HG03439 (cell line): ENCODE results near the gene COA8.
"Not testable (repeated sequence)": the region's sequence is repeated elsewhere in the genome, so short reads cannot be mapped to it uniquely, and the experiment has no call there.

ENCODE experiments used
- ATAC-seq: cut with Tn5 transposase; IDR thresholded peaks from one replicate; pipeline ENCODE4 v1.9.1; 2021; ENCODE audit warnings: mild to moderate bottlenecking, moderate library complexity; ENCODE audit not compliant: unreplicated experiment

The COA8 gene

DNA sequence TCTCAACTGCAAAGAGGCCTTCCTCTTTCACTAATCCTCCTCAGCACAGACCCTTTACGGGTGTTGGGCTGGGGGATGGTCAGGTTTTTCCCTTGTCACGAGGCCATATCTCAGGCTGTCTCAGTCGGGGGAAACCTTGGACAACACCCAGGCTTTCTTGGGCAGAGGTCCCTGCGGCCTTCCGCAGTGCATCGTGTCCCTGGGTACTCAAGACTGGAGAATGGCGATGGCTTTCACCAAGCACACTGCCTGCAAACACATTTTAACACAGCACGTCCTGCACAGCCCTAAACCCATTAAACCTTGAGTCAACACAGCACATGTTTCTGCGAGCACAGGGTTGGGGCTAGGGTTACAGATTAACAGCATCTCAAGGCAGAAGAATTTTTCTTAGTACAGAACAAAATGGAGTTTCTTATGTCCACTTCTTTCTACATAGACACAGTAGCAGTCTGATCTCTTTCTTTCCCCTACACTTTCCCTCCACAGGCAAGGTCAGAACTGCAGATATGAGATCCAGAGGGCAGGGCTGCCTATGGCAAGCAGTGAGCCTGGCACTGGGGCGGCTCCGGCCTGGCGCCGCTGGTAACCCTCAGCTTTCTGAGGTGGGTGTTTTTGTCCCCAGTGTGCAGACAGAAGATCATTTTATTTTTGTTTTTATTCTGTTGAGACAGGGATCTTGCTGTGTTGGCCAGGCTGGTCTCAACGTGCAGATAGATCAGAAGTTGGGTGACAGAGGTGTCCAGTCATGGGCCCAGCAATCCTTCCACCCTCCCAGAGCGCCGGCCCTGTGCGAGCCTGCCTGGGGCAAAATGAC, 37.1 kb upstream of the COA8 start:
- not testable (repeated sequence) for ATAC-seq

DNA sequence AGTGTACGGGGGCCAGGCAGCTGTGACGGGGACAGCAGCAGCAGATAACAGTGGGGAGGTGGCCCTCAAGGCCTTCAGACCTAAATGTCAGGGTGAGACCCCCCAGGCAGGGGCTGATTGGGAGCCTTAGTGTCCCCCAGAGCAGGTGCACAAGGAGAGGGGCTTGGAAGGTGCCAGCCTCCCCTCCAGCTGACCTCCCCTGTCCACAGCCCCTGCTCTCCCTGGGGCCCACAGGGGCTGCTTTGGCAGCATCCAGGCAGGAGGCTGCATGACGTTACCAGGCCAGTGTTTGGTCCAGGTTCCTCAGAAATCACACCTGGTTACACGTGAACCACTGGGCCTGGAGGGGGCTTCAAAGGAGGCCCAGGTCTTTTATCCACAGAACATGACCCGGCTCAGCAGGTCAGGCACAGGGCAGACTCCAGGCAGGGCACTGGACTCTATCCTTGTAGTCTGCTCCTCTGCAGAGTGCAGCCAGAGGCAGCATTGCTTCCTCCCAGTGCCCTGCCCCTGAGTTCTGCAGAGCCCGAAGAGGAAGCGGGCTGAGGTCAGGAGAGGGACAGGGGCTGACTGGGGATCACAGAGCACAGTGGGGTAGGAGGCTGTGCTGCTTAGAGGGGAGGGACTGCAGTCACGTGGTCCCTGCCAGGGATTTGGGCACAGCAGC, 36.4 kb upstream of the COA8 start:
- no peak for ATAC-seq

DNA sequence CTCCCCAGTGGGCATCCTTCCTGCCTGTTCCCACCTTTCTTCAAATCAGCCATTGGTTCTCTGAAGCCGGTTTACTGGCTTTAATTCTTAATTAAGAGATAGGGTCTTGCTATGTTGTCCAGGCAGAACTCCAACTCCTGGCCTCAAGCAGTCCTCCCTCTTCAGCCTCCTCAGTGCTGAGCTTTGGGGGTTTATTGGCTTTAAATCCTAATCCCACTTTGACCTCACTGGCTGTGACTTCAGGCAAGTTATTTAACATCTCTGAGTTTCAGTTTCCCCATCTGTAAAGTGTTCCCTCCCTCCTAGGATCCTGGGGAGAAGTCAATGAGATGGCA, 35.9 kb upstream of the COA8 start:
- ATAC-seq, result no peak

DNA sequence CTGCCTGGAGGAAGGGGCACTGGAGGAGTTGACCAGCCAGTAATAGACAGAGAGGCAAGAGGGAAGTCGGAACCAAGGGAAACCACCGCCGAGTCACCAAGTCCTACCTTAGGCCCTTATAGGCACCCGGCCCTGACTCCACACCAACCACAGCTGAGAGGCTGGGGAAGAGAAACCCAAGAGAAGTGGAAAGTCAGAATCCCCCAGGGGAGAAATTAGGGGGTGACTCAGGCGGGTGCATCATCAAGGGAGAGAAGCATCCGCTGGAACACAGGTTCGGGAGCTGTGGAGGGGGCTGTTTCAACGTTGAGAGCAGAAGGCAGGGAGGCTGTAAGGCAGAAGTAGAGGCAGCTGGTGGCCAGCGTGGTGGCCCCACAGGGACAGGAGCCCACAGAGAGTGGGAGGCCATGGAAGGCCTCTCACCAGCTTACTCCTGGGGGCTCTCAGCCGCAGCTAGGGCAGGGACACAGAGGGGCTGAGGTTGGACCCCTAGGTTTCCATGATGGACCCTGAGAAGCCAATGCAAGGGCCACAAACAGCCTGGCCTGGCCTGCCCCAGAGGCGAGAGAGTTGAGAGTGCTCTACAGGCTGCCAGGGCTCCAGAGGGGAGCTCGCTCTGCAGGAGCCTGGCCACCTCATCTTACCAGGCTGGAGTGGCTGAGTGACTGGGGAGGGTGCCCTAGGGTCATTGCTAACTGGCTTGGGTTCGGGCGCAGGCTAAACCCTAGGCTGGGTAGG, 35.2 kb upstream of the COA8 start:
- ATAC-seq, result no peak

DNA sequence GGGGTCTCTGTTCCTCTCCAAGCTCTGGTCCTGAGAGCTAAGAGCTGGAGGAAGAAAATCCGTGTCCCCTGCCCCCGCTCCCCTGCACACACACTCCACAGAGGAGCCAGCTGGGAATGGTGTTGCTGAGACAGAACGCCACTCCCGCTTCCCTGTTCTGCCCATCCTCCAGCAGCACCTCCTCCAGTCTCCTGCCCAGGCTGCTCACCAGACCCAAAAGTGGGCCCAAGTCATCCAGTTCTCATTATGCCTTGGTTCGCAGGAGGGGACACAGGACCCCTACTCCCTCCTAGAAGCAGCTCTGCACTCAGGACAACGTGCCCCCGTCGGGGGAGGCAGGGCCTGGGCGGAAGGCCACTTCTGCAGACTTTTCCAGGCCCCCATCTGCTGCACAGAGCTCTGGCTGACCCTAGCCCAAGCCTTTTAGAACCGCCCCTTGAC, 34.6 kb upstream of the COA8 start:
- ATAC-seq, result no peak

DNA sequence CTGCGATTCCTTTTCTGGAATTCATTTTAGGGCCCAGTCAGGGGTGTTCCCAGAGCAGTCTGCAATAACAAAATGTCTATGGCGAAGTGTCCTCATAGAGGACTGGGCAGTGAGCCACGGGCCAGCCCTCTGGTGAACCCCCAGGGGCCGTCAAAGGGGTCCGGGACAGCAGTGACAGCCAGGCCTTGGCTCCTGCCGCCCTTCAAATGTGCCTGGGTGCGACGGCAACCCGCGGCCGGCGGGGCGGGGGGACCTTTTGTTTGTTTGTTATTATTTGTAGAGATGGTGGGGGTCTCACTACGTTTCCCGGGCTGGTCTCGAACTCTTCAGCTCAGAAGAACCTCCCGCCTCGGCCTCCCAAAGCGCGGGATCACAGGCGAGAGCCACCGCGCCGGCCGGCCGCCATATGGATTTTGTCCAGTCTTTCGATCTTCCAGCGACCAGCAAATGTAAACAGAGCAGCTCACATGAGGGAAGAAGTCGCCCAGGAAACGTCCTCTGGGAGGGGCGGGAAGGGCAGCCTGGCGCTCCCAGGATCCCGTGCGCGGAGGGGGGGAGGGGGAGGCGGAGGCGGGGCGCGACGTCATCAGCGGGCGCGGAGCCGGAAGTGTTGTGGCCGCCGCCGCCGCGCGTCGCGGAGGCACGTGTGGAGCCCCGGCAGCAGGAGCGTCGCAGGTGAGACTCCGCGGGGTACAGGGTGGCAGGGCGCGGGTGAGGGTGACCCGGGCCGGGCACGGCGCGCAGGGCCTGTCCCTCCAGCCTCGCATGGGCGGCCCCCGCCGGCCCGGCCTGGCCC, 34.0 kb upstream of the COA8 start, which contains the start of gene TRMT61A:
TRMT61A (plus strand) TSS at position 610 of the 796 bp plus-strand sequence. CDS start 783 bp downstream, outside the sequence.
- ATAC-seq, result peak; percentile 48

DNA sequence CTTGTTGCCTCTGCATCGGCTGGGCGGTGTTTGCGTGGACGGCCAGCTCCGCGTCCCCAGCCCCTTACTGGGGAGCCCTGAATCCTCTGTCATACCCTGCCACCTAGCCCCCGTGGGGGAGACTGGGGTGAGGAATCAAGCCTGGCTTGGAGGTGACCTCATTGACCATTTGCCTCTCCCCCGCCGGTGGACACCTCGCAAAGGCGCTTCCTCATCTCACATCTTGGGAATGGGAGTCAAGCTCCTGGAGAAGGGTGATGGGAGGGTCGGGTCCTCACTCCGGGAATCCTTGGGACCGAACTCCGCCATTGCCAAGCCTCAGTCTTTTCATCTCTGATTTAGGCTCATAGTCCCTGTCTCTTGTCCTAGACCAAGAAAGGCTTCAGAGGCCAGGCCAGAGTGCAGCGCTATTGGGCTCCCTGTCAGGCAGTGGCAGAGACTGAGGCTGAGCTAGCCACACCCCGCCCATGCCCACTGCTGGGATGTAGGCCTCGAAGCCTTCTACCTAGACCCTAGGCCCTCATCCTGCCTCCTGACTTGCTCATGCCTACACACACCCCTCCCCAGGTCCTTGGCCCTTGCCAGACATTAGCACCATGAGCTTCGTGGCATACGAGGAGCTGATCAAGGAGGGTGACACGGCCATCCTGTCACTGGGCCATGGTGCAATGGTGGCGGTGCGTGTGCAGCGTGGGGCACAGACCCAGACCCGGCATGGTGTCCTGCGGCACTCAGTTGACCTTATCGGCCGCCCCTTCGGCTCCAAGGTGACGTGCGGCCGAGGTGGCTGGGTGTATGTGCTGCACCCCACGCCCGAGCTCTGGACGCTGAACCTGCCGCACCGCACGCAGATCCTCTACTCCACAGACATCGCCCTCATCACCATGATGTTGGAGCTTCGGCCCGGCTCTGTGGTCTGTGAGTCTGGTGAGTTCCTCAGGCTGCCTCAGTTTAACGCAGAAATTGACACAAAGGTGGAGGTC, 33.1 kb upstream of the COA8 start:
- ATAC-seq, result no peak

DNA sequence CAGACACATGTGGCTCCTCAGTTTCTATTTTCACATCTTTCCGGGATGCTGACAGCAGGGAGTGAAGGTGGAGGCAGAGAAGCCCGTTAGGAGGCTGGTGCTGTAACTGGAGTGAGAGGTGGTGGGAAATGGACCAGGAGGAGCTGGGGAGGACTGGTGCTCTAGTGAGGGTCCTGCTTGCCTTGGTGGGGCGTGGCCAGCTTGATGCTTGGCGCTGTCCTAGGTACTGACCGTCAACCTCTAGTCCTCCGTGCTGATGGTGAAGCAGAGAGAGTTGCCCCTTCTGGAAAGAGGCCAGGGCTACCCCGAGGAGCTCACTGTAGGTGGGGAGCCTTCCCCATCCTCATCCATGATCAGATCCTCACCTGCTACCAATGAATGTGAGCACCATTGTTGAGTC, 32.4 kb upstream of the COA8 start:
- ATAC-seq, result no peak

DNA sequence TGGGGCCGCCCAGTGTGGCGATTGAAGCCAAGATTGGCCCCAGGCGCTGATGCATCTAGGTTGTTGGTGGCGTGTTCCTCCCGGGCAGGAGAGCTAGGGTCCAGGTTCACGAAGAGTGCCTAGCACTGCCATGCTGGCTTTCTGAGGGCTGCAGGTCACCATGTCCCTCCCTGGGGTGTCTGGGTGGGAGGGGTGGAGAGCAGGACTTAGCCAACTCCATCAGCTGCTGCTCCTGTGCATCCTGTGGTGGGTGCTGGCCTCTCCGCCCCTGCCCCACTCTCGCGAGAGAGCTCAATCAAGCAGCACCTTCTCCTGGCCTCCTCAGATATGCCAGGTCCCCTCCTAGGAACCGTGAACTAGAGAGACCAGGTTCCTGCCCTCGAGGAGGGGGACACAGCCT, 31.9 kb upstream of the COA8 start:
- no peak for ATAC-seq

DNA sequence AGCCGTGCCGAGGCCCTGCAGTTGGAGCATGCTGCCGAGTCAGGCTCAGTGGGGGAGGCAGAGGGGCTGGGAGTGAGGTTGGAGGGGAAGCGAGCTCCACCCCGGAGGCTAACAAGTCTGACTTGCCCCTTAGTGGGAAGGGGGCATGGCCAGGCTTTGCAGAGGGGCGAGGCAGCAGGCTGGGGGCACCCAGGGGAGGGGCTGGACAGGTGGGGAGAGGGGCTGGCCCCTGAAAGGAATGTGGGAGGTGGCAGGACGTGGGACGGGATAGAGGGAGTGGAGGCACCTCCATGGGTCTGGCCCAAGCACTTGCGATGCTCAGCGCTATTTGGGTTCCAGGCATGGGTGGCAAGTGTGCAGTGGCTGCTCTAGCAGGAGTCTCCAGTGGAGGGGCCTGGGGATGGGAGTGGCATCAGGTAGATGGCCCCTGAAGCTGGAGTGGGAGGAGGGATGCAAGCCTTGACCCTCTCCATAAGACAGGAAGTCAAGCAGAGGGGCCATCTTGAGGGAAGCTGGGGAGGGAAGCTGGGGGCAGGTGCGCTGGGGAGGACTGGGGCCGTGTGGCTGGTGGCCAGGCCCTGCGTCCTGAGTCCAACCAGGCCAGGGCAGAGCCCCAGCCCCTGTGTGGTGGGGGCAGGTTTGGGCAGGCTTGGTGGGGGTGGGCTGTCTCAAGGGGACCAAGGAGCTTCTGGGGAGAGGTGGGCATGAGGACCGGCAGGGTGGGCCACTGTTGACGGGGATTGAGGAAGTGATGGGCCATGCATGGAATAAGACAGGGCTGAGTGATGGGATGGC, 31.1 kb upstream of the COA8 start:
- no peak for ATAC-seq

DNA sequence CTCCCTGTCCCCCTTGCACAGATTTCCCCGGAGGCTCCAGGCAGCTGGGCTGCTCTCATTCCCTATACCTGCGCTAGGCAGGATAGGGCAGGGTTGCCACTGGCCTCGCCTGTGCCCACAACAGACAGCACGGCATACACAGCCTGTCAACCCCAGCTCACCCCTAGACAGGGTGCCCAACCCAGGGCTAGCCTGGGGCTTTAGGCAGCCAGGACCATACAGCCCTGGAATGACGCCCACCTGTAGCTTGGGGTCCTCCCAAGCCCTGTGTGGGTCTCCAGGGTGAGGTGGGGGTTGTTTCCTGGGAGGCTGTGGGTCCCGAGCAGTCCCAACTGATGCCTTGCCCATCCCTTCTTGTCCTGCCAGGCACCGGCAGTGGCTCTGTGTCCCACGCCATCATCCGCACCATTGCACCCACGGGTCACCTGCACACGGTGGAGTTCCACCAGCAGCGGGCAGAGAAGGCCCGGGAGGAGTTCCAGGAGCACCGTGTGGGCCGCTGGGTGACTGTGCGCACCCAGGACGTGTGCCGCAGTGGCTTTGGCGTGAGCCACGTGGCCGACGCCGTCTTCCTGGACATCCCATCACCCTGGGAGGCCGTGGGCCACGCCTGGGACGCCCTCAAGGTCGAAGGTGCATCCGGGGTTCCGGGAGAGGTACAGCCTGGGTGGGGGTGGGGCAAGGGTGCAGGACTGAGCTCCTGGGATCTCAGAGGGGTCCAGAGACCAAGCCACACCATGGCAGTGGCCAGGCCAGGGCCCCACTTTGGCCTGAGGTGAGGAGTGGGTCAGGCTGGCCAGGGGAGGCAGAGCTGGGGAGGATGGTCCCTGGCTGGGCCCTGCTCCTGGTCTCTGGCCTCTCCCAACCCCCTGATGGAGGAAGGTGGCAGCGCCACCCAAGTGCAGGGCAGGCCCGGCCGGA, 30.3 kb upstream of the COA8 start:
- ATAC-seq, result no peak

DNA sequence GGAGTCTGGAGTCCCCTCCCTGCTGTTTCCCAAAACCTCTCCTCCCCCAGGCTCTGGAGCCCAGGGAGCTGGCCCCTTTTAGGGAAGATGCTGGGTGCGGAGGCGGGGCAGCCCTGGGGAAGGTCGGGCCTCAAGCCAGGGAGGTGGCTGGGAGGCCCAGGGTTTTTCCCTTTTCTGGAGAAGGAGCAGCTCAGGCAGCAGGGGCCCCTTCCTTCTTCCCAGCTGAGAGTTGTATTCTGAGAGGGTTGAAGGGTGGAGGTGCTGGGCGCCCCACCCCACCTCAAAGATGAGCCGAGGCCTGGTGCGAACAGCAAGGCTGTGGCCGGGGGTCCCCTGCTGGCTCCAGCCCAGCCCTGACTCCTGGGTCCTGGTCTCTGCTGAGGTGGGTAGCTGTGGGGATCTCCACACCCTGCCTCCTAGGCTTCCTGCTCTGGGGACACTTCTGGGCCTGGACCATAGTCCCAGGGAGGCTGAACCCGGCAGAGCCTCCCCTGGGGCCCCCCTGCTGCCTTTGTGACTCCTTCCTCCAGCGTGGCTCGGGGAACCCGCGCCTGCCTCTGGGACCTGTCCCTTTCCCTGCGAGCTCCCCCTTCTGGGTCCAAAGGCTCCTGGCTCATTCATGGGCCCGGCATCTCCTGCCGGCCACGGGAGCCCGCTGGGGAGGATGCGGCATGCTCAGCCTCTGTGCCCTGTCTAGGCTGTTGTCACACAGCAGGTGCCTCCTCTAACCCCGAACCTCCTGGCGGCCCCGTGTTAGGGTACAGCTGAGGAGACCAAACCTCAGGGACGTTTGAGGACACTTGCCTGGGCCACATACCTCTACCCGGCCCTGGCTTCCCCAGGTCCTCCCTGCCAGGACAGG, 29.4 kb upstream of the COA8 start:
- ATAC-seq, result no peak

DNA sequence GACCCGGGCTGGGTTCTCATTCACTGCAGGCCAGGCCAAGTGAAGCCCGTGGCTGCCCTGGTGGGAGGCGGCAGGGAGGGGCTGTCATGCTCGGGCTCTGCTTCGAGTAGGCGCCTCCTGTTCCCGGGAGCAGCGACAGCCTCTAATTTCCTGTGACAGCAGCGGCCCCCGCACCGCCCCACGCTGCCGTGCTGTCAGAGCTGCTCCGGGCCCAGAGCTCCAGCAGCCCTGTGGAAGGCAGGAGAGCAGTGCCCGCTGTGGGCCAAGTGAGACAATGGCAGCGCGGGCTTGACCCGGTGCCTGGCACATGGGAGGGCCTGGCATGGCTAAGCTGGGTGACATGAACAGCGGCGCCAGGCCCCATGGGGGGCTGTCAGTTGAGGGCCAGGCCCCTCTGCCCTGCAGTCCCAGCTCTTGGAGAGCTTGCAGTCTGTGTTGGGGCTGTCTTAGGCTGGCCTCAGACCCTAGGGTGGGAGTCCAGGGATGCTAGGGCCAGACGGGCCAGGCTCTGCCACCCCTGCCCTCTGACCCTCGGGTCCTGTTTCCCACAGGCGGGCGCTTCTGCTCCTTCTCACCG, 28.7 kb upstream of the COA8 start:
- ATAC-seq, result no peak

DNA sequence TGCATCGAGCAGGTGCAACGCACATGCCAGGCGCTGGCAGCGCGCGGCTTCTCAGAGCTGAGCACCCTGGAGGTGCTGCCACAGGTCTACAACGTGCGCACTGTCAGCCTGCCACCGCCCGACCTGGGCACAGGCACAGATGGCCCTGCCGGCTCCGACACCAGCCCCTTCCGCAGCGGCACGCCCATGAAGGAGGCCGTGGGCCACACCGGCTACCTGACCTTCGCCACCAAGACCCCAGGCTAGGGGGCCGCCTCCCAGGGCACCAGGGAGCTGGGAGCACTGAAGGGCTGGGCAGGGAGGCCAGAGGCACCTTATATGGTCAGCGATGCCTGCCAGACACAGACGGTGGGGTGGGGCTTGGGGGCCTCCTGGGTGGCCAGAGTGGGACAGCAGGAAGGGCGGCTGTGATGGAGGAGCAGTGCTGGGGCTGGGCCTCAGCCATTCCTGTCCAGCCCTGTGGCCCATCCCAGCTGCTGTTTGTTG, 28.1 kb upstream of the COA8 start:
- ATAC-seq, result no peak

DNA sequence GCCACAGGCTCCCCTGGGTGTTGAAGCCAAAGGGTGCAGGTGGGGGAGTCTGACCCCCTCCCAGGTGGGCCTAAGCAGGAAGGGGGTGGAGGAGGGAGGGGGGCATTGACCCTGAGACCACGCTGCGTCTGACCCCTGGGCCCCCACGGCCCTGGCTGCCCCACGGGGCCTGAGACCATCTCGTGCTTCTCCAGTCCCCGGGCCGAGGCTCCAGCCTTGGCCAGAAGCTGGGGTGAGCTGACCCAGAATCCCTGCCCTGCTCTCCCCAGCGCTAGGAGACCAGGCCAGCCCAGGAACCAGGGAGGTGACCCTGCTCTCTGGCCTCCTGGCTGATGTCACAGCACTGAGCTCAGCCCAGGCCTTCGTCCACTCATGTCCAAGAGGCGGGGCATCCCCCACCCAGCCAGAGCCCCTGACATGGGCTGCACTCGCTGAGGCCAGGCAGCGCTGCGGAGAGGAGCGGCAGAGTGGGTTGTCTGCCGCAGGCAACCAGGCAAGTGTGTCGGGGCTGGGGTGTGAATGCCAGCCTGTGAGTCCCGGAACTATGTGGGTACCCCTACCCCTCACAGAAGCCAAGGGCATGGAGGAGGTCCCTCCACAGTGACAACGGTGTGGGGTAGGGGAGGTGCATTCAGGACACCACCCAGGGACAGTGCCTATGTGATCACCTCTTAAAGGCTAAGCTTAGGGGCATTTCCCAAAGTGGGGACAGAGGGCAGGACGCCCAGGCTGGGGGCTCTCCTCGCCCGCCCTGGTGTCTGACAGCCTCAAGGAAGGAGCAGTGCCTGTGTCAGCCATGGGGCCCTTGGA, 27.5 kb upstream of the COA8 start:
- no peak for ATAC-seq
